ENCODE data around the gene DENND1B.
A peak's percentile ranks its signal among the peaks of the same experiment; 100 is the strongest.
"Not testable (repeated sequence)": the region's sequence is repeated elsewhere in the genome, so short reads cannot be mapped to it uniquely, and the experiment has no call there.

The DENND1B gene

DNA sequence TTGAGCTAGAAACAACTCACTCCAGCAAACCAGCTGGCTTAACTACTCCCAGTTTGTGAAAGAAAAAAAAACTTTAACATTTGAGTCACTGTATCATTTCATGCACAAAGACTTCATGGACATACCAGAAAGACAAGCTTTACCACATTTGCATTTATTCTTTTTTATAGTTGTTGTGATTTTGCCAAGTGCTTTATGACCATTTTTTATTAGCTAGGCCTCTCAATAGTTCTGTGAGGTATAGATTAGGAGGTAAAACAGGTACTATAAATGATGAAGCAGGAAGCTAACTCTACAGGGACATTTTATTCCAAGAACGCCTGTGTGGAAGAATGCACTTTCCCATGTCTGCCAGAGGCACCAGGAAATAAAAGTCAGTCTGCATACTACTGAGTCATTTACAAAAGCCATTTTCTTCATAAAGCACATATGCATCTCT, 8.2 kb upstream of the DENND1B start:
- peak; percentile 68 for DNase-seq

DNA sequence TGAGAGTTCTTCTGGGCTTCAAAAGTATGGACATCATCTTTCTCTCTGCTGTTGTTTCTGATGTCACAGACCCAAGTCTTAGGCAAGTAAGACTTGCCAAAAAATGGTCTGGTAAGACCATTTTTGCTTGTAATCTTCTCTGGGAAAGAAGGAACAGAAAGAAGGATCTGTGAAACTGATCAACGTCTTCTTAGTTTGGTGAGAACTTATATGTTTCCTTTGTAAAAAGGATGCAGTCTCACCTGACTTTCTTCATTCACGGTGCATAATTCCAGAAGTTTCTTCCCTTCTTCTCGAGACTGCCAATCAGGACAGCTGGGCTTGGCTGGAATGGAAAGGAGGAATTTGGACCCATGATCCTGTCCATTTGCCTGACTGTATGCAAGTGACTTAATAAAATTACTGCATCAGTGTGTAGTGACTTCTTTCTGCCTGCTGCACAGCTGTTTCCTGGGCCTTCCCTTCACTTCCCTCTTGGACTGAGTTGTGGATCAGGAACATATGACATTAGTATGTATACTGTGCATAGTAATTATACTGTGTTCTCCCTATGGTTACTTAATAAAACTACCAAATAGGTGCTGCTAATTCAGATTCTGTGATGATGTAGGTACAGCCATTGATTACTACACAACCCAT, 7.6 kb upstream of the DENND1B start:
- no peak for DNase-seq

GRCh38 chr1:197781968-197782721, 6.9 kb upstream of the DENND1B start:
- DNase-seq = peak; percentile 71

GRCh38 chr1:197779921-197780320, 4.6 kb upstream of the DENND1B start:
- no peak for DNase-seq

DNA sequence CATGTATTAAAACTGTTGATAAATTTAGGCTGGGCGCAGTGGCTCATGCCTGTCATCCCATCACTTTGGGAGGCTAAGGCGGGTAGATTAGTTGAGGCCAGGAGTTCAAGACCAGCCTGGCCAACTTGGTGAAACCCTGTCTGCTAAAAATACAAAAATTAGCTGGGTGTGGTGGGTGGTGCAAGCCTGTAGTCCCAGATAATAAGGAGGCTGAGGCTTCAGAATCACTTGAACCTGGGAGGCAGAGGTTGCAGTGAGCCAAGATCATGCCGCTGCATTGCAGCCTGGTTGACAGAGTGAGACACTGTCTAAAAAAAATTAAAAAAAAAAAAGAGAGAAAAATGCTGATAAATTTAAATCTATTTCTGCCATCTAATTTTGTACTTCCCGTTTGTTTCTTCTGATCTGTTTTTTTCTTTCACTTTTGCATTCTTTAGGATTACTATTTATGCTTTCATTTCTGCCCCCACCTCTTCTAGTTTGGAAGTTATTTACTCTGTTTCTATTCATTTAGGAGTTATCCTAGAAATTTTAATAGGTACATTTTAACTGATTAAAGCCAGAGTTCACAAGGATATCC, 3.2 kb upstream of the DENND1B start:
- no peak for DNase-seq

GRCh38 chr1:197776351-197777105, 1.2 kb upstream of the DENND1B start:
- peak; percentile 83 for DNase-seq

- peak; percentile 45 for DNase-seq
Measured at GRCh38 chr1:197774466-197775281, 606 bp downstream of the DENND1B start.

DNA sequence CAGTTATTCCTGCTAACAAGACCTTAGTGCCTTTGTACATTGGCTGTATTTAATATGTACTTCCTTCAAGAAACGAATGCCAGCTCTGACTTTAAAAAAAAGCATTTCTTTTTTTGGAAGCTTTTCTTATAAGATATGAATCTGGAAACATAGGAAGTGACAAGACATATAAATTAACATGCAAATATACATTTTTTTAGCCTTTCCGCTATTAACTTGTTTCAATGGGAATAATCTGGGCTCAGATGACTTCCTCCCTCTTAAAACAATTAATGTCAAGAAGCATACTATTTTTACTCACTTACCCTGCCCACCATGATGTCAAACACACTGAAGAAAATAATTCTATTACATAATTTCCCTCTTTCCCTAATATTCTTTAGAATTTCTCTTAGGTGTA, 1.4 kb downstream of the DENND1B start:
- no peak for DNase-seq

DNA sequence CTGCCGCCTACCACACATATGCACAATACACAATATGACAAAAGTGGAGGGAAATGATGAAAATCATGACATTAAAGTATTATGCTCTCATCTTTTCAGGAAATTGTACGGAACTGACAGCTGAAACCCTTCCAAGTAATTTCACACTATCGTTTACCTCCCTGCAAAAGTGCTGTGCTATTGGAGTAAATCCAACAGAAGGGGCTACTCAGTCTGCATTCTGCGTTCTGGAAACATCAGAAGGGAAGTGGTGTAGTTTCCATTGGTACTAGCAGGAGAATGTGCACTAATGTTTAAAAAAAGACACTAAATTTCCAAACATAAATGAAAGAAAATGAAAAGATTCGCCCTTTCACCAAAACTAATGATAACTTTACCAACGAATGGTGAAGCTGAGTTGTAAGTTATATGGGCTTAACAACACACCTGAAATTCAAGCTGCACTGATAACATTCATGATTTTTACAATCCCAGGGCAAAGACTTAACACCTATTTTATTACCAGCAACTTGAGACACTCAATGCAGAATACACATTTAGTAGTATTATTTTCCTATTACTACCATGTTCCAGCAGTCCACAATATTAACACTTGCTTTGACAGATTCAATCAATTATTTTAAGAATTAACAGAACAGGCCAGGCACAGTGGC, 3.2 kb downstream of the DENND1B start:
- DNase-seq = no peak

DNA sequence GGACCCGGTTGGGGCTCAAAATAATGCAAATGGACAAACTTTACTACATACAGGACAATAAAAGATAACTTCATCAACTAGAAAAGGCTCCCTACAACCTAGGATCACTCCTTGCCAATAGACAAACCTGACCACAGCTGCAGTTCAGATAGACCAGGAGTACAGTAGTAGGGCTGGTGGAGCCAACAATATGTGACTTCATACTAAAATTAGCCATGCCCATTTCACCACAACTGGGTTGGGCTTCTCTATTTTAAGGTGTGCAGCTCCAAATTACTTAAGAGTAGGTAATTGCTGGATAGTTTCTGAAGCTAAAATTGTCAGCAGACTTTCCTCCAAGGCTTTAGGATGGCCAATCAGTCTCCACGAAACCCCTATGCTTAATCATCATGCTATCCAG, 3.9 kb downstream of the DENND1B start:
- no peak for DNase-seq

- no peak for DNase-seq
Measured at GRCh38 chr1:197770243-197770642, 5.0 kb downstream of the DENND1B start.

DNA sequence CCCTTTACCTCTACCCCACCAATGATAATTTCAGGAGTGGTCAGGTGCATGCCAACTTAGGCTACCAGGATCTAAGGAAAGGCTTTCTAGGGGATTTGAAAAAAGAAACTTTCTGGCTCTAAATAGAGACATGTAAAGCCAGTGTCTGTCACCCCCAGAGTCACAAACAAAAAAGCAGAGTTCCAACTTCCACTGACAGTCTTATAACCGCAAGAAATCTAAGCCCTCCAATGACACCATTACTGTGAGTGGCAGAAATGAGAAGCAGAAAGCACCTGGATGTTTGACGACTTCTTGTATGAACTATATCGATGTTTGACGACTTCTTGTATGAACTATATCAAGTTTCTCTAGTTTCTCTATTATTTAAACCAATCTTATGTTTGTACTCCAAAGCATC, 6.0 kb downstream of the DENND1B start:
- DNase-seq = no peak

GRCh38 chr1:197768014-197768805, 7.1 kb downstream of the DENND1B start:
- no peak for DNase-seq

DNA sequence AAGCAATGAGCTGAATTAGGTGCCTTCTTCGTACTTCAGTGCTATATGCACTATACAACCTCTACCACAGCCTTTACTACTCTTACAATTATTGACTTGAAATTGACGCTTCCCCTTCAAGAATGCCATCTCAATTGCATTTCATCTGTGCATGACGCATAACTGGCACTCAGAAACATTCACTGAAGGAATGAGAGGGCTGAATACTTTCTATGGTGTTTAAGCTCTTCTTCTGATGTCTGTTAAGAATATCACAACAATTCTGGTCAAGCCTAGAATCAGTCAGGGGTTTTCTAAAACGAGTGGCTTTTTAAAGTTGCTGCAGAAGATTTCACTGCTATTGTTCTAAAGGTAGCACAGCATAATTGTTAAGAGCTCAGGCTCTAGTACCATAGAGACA, 11.5 kb downstream of the DENND1B start:
- no peak for DNase-seq

GRCh38 chr1:197763307-197763706, 12.0 kb downstream of the DENND1B start:
- no peak for DNase-seq

DNA sequence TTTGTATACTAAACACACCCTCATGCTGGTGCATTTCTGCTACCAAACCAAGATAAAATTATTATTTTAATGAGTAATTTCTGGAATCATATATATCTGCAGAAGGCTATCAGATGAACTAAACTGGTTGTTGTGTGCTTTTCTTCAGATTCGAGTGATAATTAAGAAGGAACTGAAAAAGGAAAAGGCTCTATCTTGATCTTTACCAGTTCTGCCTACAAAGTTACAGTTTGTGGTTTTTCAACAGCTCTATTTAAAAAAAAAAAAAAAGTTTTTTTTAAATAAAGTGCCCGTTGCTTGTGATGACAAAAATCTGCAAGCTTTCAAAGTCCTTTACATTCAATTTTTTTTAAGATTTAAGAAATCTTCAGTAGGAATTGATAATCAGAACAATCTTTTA, 13.6 kb downstream of the DENND1B start:
- no peak for DNase-seq

DNA sequence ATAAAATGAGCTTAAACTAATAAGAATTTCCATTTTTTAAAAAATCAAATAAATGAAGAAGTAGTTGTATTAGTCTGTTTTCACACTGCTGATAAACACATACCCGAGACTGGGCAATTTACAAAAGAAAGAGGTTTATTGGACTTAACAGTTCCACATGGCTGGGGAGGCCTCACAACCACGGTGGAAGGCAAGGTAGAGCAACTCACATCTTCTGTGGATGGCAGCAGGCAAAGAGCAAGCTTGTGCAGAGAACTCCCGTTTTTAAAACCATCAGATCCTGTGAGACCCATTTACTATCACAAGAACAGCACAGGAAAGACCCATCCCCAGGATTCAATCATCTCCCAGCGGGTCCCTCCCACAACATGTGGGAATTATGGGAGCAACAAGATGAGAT, 19.7 kb downstream of the DENND1B start:
- not testable (repeated sequence) for DNase-seq

DNA sequence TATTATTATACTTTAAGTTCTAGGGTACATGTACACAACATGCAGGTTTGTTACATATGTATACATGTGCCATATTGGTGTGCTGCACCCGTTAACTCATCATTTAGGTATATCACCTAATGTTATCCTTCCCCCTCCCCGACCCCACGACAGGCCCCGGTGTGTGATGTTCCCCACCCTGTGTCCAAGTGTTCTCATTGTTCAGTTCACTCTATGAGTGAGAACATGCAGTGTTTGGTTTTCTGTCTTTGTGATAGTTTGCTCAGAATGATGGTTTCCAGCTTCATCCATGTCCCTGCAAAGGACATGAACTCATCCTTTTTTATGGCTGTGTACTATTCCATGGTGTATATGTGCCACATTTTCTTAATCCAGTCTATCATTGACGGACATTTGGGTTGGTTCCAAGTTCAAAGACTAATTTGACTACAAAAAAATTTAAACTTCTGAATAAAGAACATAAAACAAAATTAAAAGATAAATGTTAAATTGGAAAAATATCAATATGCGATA, 22.6 kb downstream of the DENND1B start:
- not testable (repeated sequence) for DNase-seq

- DNase-seq = no peak
Measured at GRCh38 chr1:197750366-197750765, 24.9 kb downstream of the DENND1B start.

DNA sequence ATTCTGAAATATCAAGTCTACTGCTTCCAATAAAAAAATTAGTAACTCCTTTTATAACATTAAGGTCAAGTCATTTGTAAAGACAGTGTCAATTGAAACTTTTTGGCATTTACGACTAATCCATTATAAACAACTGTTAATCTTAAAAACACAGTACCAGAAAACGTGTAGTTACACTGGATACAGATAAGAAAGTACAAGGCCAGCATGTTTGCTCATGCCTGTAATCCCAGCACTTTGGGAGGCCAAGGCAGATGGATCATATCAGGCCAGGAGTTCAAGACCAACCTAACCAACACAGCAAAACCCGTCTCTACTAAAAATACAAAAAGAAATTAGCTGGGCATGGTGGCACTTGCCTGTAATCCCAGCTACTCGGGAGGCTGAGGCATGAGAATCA, 29.4 kb downstream of the DENND1B start:
- no peak for DNase-seq

- DNase-seq = no peak
Measured at GRCh38 chr1:197744979-197745378, 30.3 kb downstream of the DENND1B start.

Data from fibroblast of skin of right biceps (primary cell).